Measurements from ENCODE around the gene OR14A2. TPM values are rescaled to one million over a fixed set of nuclear protein-coding genes. Genes with fewer than 3 reads are reported as not detected.
"Not testable (repeated sequence)": the region's sequence is repeated elsewhere in the genome, so short reads cannot be mapped to it uniquely, and the experiment has no call there.

OR14A2 gene
- not detected for total RNA-seq

- DNase-seq (ENCODE audit: low spot score) (no peak), ATAC-seq (ENCODE audit: low FRiP score) (no peak)
- no peak for TF ChIP-seq CTCF (IDR thresholded peaks at IDR 0.05)
Observed at GRCh38 chr1:247748041-247748440, at the start of gene OR14A2. OR14A2 (minus strand) TSS chr1:247748141.

GRCh38 chr1:247797518-247797917 is 49.6 kb upstream of the OR14A2 start:
- no peak for ATAC-seq (ENCODE audit: low FRiP score)
- no peak for TF ChIP-seq CTCF (IDR thresholded peaks at IDR 0.05)
- DNase-seq (ENCODE audit: low spot score) = no peak

GRCh38 chr1:247769603-247770002 is 21.7 kb upstream of the OR14A2 start:
- no peak for TF ChIP-seq CTCF (IDR thresholded peaks at IDR 0.05)
- DNase-seq (ENCODE audit: low spot score) (no peak), ATAC-seq (ENCODE audit: low FRiP score) (no peak)

GRCh38 chr1:247760456-247760855 is 12.5 kb upstream of the OR14A2 start, which contains the start of gene OR1C1:
OR1C1 (minus strand) TSS chr1:247760556; CDS start chr1:247758406, 2,150 bp downstream.
- DNase-seq (ENCODE audit: low spot score) (no peak), ATAC-seq (ENCODE audit: low FRiP score) (no peak)
- no peak for TF ChIP-seq CTCF (IDR thresholded peaks at IDR 0.05)

- ATAC-seq (ENCODE audit: low FRiP score) = not testable (repeated sequence)
Observed at GRCh38 chr1:247754311-247754710, 6.4 kb upstream of the OR14A2 start.

GRCh38 chr1:247749870-247750269 is 1.9 kb upstream of the OR14A2 start:
- ATAC-seq (ENCODE audit: low FRiP score) (no peak), DNase-seq (ENCODE audit: low spot score) (no peak)
- no peak for TF ChIP-seq CTCF (IDR thresholded peaks at IDR 0.05)

More at GRCh38 chr1:247754311-247754710, 6.4 kb upstream of the OR14A2 start:
- DNase-seq (ENCODE audit: low spot score) = not testable (repeated sequence)

GRCh38 chr1:247747616-247748015 is 325 bp downstream of the OR14A2 start:
- DNase-seq (ENCODE audit: low spot score) (no peak), ATAC-seq (ENCODE audit: low FRiP score) (no peak)
- TF ChIP-seq CTCF (IDR thresholded peaks at IDR 0.05) = no peak

All from omental fat pad (tissue), 4 donors.